ENCODE results near the gene CCDC192.

Gene CCDC192

DNA sequence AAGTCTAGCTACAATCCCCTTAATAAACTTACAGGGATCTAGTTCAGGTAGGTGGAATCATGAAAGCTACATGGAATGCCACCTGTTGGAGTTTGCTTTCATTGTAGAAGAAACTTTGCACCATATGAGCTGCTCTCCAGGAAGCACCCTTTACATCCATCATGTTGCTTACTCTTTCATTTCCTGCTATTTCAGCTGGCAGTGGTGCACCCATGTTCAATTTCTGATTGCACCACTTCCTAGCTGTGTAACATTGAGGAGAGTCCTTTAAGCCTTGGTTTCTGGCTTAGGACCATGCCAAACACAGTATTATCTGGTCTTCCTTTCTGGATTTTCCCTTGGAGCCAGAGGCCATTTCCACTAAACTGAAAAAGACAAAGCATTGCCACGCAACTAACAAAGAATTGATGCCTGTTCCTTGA lies 257.1 kb downstream of the CCDC192 start:
- DNase-seq (ENCODE audit: low read depth) = peak; percentile 16
- no peak overlapping the region for H3K4me3 ChIP-seq (ENCODE audit: control insufficient read depth, low read depth, low read length)
- TF ChIP-seq CTCF (conservative IDR thresholded peaks at IDR 0.05; ENCODE audit: control insufficient read depth, insufficient read depth, low read depth, low read length) = no peak

DNA sequence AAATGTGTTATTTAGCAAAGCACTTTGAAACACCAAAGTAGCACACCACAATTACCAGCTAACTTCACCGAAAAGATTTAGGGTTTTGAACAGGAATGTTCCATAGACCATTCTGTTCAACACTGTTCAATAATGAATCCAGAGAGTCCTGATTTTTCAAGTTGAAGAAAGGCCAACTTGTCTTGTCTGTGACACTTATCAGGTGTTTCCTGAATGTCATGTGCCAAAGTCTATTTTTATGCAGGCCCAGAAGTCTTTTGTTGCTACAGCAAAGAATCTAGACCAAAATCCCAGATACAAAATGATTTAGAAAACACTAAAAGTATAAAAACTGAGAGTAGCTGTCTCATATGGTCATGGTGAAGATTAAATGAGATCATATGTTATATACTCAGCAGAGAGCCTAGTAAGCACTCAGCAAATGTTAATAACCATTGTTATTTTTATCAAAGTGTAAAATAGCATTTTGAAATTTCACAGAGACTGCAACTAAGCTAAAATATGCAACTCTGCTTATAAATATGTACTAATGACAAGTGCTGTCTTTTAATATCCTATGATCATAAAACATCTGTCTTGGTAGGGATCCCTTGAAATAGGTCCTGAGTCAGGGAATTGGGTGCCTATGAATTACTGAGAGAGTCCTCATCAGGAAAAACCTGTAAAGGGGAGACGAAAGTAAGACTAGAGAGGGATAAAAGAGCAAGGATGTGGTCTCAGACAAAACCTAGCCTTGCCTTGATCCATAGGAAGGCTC lies 258.0 kb downstream of the CCDC192 start:
- DNase-seq (ENCODE audit: low read depth) = no peak
- no peak for TF ChIP-seq CTCF (conservative IDR thresholded peaks at IDR 0.05; ENCODE audit: control insufficient read depth, insufficient read depth, low read depth, low read length)
- no peak overlapping the region for H3K4me3 ChIP-seq (ENCODE audit: control insufficient read depth, low read depth, low read length)

DNA sequence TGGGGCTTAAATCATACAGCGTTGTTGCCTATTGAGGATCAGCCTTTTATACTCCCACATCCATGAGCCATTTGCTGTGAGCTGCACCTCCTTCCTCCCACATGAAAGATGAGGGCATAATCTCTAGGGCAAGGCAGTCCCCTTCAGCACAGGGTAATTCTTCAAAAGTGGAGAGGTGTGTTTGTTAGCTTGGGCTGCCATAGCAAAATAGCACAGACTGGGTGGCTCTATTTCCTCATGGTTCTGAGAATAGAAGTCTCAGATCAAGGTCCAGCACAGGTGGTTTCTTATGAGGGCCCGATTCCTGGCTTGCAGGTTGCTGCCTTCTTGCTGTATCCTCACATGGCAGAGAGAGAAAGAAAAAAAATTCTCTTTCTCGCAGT lies 258.6 kb downstream of the CCDC192 start:
- no peak for DNase-seq (ENCODE audit: low read depth)
- no peak for TF ChIP-seq CTCF (conservative IDR thresholded peaks at IDR 0.05; ENCODE audit: control insufficient read depth, insufficient read depth, low read depth, low read length)
- H3K4me3 ChIP-seq (ENCODE audit: control insufficient read depth, low read depth, low read length) = no peak overlapping the region

DNA sequence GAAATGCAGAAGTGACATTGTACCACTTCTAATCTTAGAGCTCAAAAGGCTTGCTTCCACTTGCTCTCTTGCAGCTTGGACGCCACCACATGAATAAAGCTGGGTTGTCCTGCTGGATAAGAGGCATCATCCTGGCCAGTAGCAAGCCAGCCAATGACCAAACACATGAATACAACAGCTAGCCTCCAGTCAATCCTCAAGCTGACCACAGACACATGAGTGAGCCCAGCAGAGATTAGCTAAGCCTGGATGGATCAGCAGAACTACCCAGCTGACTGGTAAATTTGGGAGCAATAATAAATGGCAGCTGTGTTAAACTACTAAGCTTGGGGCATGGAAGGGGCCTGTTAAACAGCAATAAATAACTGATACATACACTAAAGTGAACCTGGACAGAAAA lies 259.3 kb downstream of the CCDC192 start:
- no peak for TF ChIP-seq CTCF (conservative IDR thresholded peaks at IDR 0.05; ENCODE audit: control insufficient read depth, insufficient read depth, low read depth, low read length)

GRCh38 chr5:127963233-127963632 lies 260.0 kb downstream of the CCDC192 start:
- H3K4me3 ChIP-seq (ENCODE audit: control insufficient read depth, low read depth, low read length) = no peak overlapping the region
- TF ChIP-seq CTCF (conservative IDR thresholded peaks at IDR 0.05; ENCODE audit: control insufficient read depth, insufficient read depth, low read depth, low read length) = no peak
- no peak for DNase-seq (ENCODE audit: low read depth)

More for the DNA sequence above, 259.3 kb downstream of the CCDC192 start:
- DNase-seq (ENCODE audit: low read depth) = peak; percentile 10
- H3K4me3 ChIP-seq (ENCODE audit: control insufficient read depth, low read depth, low read length) = no peak overlapping the region

GRCh38 chr5:127963931-127964330 lies 260.7 kb downstream of the CCDC192 start:
- no peak for TF ChIP-seq CTCF (conservative IDR thresholded peaks at IDR 0.05; ENCODE audit: control insufficient read depth, insufficient read depth, low read depth, low read length)
- DNase-seq (ENCODE audit: low read depth) = peak; percentile 59
- no peak overlapping the region for H3K4me3 ChIP-seq (ENCODE audit: control insufficient read depth, low read depth, low read length)

Data from fibroblast of mammary gland (primary cell).